GM21825 (cell line): ENCODE results near the gene LRFN3.
"Not testable (repeated sequence)": the region's sequence is repeated elsewhere in the genome, so short reads cannot be mapped to it uniquely, and the experiment has no call there.

Experiments used
- ATAC-seq: cut with Tn5 transposase; IDR thresholded peaks from one replicate; pipeline ENCODE4 v1.9.1; 2021; ENCODE audit warnings: mild to moderate bottlenecking, moderate library complexity; ENCODE audit not compliant: unreplicated experiment

Gene LRFN3

DNA sequence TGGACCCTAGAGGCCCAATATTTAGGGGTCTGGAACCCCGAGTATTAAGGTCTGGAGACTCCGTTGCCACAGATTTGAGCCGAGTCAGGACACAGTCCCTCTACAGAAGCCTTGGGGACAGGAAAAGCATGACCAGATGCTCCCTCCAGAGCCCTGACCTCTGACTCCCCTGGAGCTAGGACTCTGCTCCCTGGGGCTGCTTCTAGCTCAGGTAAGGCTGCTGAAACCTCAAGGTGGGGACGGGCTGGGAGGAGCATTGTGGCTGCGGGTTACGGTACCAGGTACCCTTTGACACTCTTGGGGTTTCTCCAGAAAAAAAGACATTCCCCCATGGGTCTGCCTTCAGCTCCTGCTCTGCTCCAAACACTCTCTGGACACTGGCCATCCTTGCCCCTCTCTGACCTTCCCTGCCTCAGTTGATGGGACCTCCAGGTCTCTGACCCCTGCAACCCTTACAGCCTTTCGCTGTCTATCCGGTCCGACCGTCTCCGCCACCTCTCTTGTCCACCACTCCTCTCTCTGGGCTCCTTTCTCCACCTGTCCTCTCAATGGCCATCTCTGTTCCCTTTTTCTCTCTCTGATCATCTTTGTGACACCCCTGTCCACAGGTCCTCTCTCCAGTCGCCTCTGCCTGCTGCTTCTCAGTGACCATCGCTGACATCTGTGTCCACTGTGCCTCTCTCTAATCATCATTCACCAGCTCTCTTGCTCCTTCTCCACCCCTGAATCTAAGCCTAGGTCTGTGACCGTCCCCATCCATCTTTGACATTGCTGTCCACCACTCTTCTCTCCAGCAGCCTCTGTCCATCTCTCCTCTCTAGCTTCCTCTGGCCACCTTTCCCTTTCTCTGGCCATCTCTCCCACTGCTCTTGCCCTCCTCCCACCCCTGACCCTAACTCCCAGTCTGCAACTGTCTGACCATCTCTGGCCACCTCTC is 1.4 kb downstream of the LRFN3 start:
- no peak for ATAC-seq

DNA sequence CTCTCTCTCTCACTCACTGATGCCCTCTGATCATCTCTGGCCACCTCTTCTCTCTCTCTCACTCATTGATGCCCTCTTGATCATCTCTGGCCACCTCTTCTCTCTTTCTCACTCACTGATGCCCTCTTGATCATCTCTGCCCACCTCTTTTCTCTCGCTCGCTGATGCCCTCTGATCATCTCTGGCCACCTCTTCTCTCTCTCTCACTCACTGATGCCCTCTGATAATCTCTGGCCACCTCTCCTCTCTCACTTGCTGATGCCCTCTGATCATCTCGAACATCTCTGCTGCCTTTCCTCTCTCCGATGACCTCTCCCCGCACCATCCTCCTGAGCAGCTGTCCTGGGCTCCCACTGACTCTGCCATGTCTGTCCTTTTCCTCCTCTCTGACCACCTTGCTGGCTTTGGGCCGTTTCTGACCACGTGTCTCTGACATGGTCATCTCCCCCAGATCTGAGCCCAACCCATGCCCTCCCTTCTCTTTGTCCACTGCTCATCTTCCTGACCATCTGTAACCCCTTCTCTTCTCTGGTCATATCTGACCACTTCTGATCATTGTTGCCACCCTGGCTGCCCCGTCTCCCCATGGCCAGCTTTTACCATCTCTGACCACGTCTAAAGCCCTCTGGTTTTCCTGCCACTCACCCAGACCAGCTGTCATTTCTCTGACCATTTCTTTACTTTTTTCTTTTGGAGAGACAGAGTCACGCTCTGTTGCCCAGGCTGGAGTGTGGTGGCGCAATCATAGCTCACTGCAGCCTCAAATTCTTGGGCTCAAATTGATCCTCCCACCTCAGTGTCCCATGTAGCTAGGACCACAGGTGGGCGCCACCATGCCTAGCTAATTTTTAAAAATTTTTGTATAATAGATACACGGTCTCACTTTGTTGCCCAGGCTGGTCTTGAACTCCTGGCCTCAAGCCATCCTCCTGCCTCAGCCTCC is 2.4 kb downstream of the LRFN3 start:
- ATAC-seq: no peak

DNA sequence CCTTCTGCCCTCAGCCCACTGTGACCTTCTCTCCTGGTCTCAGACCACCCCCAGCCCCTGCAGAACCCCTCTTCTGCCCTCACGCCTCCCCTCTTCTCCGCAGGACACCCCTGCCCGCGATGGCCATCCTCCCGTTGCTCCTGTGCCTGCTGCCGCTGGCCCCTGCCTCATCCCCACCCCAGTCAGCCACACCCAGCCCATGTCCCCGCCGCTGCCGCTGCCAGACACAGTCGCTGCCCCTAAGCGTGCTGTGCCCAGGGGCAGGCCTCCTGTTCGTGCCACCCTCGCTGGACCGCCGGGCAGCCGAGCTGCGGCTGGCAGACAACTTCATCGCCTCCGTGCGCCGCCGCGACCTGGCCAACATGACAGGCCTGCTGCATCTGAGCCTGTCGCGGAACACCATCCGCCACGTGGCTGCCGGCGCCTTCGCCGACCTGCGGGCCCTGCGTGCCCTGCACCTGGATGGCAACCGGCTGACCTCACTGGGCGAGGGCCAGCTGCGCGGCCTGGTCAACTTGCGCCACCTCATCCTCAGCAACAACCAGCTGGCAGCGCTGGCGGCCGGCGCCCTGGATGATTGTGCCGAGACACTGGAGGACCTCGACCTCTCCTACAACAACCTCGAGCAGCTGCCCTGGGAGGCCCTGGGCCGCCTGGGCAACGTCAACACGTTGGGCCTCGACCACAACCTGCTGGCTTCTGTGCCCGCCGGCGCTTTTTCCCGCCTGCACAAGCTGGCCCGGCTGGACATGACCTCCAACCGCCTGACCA is 3.3 kb downstream of the LRFN3 start:
- no peak for ATAC-seq

DNA sequence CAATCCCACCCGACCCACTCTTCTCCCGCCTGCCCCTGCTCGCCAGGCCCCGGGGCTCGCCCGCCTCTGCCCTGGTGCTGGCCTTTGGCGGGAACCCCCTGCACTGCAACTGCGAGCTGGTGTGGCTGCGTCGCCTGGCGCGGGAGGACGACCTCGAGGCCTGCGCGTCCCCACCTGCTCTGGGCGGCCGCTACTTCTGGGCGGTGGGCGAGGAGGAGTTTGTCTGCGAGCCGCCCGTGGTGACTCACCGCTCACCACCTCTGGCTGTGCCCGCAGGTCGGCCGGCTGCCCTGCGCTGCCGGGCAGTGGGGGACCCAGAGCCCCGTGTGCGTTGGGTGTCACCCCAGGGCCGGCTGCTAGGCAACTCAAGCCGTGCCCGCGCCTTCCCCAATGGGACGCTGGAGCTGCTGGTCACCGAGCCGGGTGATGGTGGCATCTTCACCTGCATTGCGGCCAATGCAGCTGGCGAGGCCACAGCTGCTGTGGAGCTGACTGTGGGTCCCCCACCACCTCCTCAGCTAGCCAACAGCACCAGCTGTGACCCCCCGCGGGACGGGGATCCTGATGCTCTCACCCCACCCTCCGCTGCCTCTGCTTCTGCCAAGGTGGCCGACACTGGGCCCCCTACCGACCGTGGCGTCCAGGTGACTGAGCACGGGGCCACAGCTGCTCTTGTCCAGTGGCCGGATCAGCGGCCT is 4.1 kb downstream of the LRFN3 start:
- ATAC-seq: no peak

DNA sequence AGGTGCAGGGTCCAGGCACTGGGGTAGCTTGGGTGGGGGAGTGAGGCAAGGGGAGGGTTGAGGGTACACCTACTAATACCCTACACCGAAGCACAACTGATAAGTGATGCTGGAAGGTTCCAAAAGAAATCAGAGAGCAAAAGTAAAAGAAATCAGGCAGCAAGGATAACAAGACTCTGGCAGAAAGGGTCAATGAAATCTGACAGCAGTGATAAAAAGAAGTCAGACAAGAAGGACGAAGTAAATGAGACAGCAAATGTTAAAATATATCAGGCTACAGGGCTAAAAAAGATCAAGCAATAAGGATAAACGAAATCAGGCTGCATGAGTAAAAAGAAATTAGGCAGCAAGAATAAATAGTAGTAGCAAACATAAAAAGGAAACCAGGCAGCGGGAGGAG is 4.7 kb downstream of the LRFN3 start:
- no peak for ATAC-seq

DNA sequence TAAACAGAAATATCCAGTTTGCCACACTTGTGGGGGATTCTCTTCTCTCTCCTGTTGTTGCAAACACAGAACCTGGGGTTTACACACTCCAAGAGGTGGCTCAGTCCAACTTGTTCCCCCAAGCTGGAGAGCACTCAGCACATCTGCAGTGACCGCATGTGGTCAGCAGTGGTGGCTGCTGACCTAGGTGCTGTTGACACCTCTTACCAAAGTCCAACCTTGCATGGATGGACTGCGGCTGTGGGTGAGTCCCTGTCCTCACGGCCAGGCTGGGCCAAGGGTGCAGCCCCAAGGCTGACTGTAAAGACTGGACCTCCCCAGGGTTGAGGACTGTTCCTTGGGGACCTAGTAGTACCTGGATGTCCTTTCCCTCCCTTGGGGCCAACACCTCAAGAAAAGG is 6.1 kb downstream of the LRFN3 start:
- ATAC-seq: no peak

DNA sequence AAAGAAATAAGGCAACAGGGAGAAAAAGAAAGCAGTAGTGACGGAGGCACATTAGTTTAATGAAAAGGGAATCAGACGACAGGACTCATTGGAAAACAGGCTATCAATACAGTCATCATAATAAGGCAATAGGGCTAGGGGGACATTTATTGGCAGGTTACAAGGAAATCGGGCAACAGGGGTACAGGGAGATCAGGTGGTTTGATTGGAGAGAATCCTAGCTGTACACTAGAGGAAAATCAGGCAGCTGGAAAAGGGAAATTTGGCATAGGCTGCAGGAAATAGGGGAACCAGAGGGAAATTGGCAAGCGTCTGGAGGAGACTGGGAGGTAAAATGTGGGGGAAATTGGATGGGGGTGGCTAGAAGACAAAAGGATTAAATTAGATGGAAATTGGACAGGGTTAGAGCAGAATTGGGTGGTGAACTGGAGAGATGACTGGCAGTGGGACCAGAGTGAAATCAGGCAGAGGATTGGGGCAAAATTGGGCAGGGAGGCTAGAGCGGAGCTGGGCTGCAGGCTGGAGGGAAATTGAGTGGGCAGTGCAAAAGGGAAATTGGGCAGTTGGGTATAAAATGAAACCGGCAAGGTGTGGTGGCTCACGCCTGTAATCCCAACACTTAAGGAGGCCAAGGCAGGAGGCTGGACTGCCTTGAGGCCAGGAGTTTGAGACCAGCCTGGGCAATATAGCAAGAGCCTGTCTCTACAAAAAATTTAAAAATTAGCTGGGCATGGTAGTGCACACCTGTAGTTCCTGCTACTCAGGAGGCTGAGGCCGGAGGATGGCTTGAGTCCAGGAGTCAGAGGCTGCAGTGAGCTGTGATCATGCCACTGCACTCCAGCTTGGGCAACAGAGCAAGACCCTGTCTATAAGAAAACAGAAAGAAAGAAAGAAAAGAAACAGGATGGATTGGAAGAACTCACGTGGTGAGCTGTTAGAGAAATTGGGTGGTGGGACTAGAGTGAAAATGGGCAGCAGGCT is 7.4 kb downstream of the LRFN3 start:
- no peak for ATAC-seq

DNA sequence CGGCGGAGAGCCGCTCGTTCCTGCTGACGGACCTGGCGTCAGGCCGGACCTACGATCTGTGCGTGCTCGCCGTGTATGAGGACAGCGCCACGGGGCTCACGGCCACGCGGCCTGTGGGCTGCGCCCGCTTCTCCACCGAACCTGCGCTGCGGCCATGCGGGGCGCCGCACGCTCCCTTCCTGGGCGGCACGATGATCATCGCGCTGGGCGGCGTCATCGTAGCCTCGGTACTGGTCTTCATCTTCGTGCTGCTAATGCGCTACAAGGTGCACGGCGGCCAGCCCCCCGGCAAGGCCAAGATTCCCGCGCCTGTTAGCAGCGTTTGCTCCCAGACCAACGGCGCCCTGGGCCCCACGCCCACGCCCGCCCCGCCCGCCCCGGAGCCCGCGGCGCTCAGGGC is 8.4 kb downstream of the LRFN3 start:
- ATAC-seq: no peak

DNA sequence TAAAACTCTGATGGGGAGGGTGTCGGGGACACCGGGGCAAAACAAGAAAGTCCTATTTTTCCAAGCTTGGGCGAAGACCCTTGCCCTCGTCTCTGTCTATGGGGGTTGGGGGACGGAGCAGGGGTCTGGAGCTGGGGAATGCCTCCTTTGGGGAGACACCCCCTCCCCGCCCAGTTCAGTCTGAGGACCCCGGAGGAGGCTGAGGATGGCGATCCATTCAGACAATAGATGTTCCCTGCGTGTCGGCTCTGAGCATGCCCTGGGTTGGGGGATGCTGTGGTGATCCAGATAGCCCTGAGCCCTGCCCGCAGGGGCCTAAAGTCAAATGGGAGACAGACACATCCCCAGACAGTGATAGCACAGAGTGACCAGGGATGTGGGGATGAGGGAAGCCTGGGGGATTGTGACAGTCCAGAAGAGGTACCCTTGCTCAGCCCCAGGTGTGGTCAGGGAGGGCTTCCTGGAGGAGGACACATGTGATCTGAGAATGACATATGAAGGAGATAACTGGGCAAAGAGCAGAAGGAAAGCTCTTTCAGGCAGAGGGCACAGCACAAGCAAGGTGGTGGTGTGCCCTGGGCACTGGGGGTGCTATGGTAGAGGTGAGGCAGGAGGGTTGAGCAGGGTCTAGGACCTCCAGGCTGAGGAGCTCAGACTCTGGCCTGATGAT is 9.1 kb downstream of the LRFN3 start:
- ATAC-seq: no peak

DNA sequence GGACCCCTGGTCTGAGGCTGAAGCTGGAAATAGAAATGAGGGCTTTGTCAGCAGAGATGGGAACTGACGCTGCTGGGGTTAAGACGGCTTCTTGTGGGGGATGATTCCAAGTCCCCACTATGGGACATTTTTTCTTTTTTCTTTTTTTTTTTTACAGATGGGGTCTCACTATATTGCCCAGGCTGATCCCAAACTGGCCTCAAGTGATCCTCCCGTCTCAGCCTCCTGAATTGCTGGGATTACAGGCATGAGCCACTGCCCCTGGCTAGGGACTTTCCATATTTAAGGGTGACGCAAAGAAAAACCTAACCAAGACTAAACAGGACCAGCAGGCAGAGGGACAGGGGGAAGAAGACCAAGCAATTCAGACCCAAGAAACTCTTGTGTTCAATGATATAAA is 10.0 kb downstream of the LRFN3 start:
- ATAC-seq: no peak

DNA sequence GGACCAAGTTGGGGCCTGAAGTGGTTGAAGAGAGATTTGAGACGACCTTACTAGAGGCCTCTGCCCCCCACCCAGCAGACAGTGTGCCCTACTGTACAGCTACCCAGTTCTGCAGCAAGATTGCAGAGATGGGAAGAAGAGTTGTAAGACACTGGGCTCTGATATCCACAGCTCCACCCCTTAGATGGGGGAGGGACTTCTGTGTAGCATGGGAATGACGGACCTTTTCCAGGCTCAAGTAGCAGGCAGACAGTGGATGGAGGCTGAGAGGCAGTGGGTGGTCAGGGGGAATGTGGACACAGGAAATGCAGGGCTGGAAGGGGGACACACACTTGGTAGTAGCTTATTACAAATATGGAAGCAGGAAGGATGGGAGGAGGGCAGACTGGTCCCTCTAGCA is 13.0 kb downstream of the LRFN3 start:
- ATAC-seq: no peak

DNA sequence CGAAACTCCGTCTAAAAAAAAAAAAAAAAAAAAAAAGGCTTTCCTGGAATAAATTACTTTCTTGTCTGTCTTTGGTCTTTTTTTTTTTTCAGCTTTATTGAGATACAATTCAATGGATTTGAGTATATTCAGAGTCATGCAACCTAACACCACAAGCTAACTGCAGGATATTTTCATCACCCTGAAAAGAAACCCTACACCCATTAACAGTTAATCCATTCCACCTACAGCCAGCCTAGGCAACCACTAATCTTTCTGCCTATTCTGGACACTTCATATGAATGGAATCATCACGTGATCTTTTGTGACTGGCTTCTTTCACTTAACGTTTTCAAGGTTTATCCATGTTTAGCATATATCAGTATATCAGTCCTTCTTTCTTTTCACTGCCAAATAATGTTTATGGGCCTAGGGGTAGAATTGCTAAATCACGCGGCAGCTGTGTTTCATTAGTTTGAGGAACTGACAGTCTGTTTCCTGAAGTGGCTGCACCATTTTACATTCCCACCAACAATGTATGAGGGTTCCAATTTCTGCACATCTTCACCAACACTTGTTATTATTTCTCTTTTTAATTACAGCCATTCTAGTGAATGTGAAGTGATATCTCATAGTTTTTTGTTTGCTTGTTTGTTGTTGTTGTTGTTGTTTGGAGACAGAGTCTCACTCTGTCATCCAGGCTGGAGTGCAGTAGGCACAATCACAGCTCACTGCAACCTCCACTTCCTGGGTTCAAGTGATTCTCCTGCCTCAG is 19.9 kb downstream of the LRFN3 start:
- no peak for ATAC-seq

DNA sequence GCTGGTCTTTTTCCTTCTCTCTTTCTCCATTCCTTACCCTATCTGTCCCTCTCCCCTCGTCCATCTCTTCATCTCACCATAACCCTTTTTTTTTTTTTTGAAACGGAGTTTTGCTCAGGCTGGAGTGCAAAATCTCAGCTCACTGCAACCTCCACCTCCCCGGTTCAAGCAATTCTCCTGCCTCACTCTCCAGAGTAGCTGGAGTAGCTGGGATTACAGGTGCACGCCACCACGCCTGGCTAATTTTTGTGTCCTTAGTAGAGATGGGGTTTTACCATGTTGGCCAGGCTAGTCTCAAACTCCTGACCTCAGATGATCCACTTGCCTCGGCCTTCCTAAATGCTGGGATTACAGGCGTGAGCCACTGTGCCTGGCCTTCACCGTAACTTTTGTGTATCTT is 21.2 kb downstream of the LRFN3 start:
- not testable (repeated sequence) for ATAC-seq

DNA sequence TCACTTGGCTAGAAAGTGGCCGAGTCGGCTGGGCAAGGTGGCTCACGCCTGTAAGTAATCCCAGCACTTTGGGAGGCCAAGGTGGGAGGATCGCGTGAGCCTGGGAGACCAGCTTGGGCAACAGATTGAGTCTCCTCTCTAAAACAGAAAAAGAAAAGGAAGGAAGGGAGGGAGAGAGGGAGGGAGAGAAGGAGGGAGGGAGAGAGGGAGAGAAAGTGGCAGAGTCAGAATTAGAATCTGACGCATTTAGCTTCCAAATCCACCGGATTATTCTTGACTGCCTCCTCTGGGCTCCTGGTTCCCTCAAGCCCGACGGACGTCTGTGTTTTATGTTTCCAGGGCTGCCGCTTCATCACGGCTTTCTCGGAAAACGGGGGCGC is 22.5 kb downstream of the LRFN3 start:
- ATAC-seq: no peak

DNA sequence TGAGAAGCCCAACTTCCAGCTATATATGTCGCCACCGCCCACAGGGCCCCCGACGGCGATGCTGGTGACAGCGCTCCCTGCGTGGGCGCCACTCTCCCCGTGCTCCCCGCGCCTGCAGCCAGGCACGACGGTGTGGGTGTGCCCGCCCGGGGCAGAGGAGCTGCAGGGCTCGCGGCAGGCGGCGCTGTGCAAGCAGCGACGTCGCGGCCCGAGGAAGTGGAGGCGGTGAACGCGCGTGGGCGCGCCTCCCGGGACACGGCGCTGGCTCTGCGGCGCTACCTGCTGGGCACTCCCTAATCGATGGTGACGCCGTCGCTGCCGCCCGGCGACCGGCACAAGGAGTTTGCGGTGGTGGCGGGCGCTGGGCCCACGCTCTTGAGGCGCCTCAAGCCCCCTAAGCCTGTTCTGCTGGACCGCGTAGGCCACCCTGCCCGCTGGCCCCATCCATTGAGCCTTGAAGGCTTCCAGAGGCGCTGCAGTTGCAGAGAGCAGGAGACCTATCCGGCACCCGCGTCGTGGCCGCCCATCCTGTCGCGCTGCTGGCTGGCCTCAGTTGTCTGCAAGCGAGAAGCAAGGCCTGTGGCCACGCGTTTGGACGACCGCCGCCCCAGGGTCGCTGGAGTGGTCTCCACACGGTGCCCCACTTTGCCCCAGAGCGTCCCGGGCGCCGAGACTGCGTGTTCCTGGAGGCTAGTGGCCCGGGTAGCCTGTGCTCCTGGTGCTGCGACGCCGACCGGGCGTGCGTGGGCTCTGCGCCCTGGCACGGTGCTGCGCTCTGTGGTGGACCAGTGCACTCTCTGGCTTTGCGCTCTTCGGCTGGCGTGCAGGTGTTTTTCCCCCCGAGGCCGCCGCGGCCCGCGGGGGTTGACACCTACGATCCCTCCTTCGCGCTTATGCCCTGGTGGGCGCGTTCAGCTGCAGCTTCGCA is 23.1 kb downstream of the LRFN3 start:
- ATAC-seq: no peak

DNA sequence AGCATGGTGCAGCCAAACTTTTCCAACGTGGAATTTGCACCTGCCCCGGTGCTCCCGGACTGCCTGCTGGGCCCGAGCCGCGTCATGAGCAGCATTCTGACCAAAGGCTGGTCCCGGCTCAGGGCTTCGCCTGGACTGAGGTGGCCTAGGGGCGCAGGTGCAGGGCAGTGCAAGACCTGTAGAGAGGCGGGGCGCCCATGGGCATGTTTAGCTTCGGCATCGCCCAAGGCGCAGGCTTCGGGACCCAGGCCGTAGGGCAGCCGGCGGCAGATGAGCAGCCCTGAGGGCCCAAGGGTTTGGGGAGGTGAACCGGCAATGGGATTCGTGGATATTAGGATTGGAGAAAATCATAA is 23.8 kb downstream of the LRFN3 start:
- no peak for ATAC-seq

DNA sequence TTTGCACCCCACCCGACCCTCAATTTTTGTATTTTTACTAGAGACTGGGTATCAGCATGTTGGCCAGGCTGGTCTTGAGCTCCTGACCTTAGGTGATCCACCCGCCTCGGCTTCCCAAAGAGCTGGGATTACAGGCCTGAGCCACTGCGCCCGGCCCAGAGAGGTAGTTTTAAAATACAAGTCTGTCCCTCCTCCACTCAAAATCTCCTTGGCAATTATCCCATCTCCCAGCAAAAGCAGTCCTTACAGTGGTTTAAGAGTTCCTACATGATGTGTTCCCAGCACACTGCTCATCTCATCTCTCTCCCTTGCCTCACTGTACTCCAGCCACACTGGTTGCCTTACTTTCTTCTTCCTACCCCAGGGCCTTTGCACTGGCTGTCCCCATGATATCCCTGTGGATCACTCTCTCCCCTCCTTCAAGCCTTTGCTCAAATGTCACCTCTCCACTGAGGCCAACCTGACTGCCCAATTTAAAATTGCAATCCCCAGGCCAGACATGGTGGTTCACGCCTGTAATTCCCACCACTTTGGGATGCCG is 24.3 kb downstream of the LRFN3 start:
- ATAC-seq: no peak
